Colonic mucosa (tissue), 4 donors: Measurements from ENCODE around the gene GPR55. TPM values are rescaled to one million over a fixed set of nuclear protein-coding genes. Genes with fewer than 3 reads are reported as not detected.

ENCODE experiments used
- DNase-seq: peaks from one replicate; pipeline ENCODE4 v3.0.0-alpha.2; 2020
- H3K27ac ChIP-seq: fragments of 200-600 bp; one replicate; pipeline ENCODE4 v1.8.0; 2021
- H3K27me3 ChIP-seq: fragments of 200-600 bp; one replicate; pipeline ENCODE4 v1.8.0; 2021
- H3K36me3 ChIP-seq: fragments of 200-600 bp; one replicate; pipeline ENCODE4 v1.8.0; 2021
- H3K4me1 ChIP-seq: fragments of 200-600 bp; one replicate; pipeline ENCODE4 v1.8.0; 2021; ENCODE audit warnings: mild to moderate bottlenecking
- H3K4me3 ChIP-seq: fragments of 200-600 bp; one replicate; pipeline ENCODE4 v1.8.0; 2021
- H3K9ac ChIP-seq, 2 donors: one replicate each; pipeline ENCODE4 v1.7.0; 2013; ENCODE audit warnings: control low read depth in 2 of 2, low read depth in 2 of 2, low read length in 2 of 2
- H3K9me3 ChIP-seq: fragments of 200-600 bp; one replicate; pipeline ENCODE4 v1.8.0; 2021
- intact Hi-C: fragments of 100-400 bp; cut with DNase I; formaldehyde crosslinking; loops from one replicate; pipeline ENCODE4 v1.14.1; 2022
- total RNA-seq, 2 donors: library from RNA; stranded (reverse); fragmentation: NEBNext Ultra II Directional in 1 of 2; extraction: Animal tissue kit (Norgen Biotek cat#: 25700) in 1 of 2; gene quantifications; one replicate each; pipeline ENCODE4 v1.2.1, GENCODE V29; 2021
- TF ChIP-seq, protein P1 (sequence below): fragments of 200-600 bp; IDR thresholded peaks from one replicate; pipeline ENCODE4 v1.8.0; 2022; ENCODE audit warnings: antibody characterized with exemption, mild to moderate bottlenecking
- donor health status: healthy.
- donor health status: DM: no; HTN: no; CAD: no.
- donor health status: DM: no; HTN: no; CAD: no.

The GPR55 gene
- total RNA-seq, 2 donors from 2014 or later, result 0.35 to 1.0 TPM

- Histone ChIP-seq H3K9ac (peak overlapping the region; percentile 61 to 97), H3K4me1 (peaks cover 34% of the 10 kb centered on the region), H3K27me3 (no peaks in the 10 kb centered on the region), H3K27ac (peak overlapping the region; percentile 87), H3K4me3 (no peak overlapping the region), H3K9me3 (no peaks in the 10 kb centered on the region), H3K36me3 (no peaks in the 10 kb centered on the region)
- DNase-seq, result no peak
- intact Hi-C loops, result no loop called here
- TF ChIP-seq, protein P1, sequence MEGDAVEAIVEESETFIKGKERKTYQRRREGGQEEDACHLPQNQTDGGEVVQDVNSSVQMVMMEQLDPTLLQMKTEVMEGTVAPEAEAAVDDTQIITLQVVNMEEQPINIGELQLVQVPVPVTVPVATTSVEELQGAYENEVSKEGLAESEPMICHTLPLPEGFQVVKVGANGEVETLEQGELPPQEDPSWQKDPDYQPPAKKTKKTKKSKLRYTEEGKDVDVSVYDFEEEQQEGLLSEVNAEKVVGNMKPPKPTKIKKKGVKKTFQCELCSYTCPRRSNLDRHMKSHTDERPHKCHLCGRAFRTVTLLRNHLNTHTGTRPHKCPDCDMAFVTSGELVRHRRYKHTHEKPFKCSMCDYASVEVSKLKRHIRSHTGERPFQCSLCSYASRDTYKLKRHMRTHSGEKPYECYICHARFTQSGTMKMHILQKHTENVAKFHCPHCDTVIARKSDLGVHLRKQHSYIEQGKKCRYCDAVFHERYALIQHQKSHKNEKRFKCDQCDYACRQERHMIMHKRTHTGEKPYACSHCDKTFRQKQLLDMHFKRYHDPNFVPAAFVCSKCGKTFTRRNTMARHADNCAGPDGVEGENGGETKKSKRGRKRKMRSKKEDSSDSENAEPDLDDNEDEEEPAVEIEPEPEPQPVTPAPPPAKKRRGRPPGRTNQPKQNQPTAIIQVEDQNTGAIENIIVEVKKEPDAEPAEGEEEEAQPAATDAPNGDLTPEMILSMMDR, result no peak
Observed at GRCh38 chr2:230877759-230878598, 47.1 kb downstream of the GPR55 start.

- no peak overlapping the region for H3K4me3 ChIP-seq
- H3K36me3 ChIP-seq, result no peaks in the 10 kb centered on the region
- TF ChIP-seq, protein P1, result no peak
- H3K9me3 ChIP-seq, result no peaks in the 10 kb centered on the region
- intact Hi-C loops, result no loop called here
- DNase-seq, result peak; percentile 63
- peak overlapping the region; percentile 87 for H3K27ac ChIP-seq
- peaks cover 40% of the 10 kb centered on the region for H3K4me1 ChIP-seq
- H3K9ac ChIP-seq, result peak overlapping the region in 1 of 2 donors; percentile 97
- no peaks in the 10 kb centered on the region for H3K27me3 ChIP-seq
Observed at GRCh38 chr2:230877116-230877758, 47.8 kb downstream of the GPR55 start.

GRCh38 chr2:230875347-230876315, 49.4 kb downstream of the GPR55 start:
- H3K36me3 ChIP-seq, result no peaks in the 10 kb centered on the region

DNA sequence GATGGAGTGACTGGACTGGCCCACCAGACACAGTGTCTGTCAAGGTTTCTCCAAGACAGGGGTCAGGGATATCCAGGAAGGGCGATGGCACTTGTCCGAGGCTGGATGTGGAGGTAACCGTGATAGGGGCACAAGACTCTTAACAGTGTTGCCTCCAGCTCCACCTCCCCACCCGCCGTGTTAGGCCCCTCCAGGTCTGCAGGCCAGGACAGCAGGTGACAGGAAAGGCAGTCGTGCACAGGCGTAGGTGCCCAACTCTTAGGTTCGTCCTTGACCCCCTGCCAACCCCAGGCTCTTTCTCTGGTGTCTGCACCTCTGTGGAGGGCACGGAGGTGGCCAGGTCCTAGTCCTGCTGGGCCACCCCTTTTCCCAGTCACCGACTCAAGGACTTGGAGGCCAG, 50.2 kb downstream of the GPR55 start:
- intact Hi-C loops, result no loop called here
- TF ChIP-seq, protein P1, result no peak
- no peaks in the 10 kb centered on the region for H3K36me3 ChIP-seq
- peak overlapping the region in 1 of 2 donors; percentile 36 for H3K9ac ChIP-seq
- no peaks in the 10 kb centered on the region for H3K27me3 ChIP-seq
- peaks cover 62% of the 10 kb centered on the region for H3K4me1 ChIP-seq
- peak overlapping the region; percentile 97 for H3K27ac ChIP-seq
- no peak overlapping the region for H3K4me3 ChIP-seq
- no peaks in the 10 kb centered on the region for H3K9me3 ChIP-seq
- no peak for DNase-seq

More at GRCh38 chr2:230875347-230876315, 49.4 kb downstream of the GPR55 start:
- no peaks in the 10 kb centered on the region for H3K27me3 ChIP-seq
- intact Hi-C loops, result no loop called here
- peak overlapping the region in 1 of 2 donors; percentile 36 for H3K9ac ChIP-seq
- no peak overlapping the region for H3K4me3 ChIP-seq
- H3K27ac ChIP-seq, result peak overlapping the region; percentile 97
- H3K9me3 ChIP-seq, result no peaks in the 10 kb centered on the region
- peaks cover 55% of the 10 kb centered on the region for H3K4me1 ChIP-seq
- TF ChIP-seq, protein P1, result no peak
- no peak for DNase-seq

DNA sequence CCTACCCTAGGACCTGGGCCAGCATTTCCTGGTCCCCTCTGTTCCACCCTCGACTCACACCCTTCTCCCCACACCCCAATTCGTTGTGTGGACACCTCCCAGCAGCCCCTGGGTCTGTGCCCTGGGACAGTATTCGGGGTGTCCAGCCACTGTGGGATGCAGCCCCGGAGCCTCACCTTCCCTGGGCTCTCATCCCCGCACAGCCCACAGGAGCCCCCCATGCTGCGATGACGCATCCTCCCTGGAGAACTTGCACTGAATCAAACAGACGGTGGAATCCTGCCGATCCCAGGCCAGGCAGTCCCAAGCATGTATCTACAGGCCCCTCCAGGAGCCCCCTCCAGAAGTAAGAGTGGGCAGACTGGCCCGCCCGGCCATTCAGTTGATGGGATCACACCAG, 50.6 kb downstream of the GPR55 start:
- intact Hi-C loops, result no loop called here
- TF ChIP-seq, protein P1, result no peak
- Histone ChIP-seq H3K9me3 (no peaks in the 10 kb centered on the region), H3K4me3 (no peak overlapping the region), H3K27me3 (no peaks in the 10 kb centered on the region), H3K4me1 (peaks cover 66% of the 10 kb centered on the region), H3K9ac (peak overlapping the region in 1 of 2 donors; percentile 36), H3K27ac (peak overlapping the region; percentile 97), H3K36me3 (no peaks in the 10 kb centered on the region)
- DNase-seq, result no peak
